MCF 10A (cell line): ENCODE measurements around the gene LYPD4. TPM values are rescaled to one million over a fixed set of nuclear protein-coding genes. Genes with fewer than 3 reads are reported as not detected.

Source experiments
- BruUV-seq: library from RNA; stranded (reverse); fragments of 400-500 nt; replicated peaks from 2 replicates; lab custom pipeline; 2021; lab: Mats Ljungman, UMichigan
- CTCF ChIA-PET: fragments of 300-600 bp; sonication (Branson Sonifier 250); formaldehyde crosslinking; extraction: SDS; loops from one replicate; lab custom pipeline; 2021; ENCODE audit warnings: antibody characterized with exemption, inconsistent platforms; lab: Yijun Ruan, JAX
- POLR2A ChIA-PET: fragments of 300-600, 350-650 bp; sonication (Branson Sonifier 250); formaldehyde crosslinking; extraction: SDS; loops from one replicate; lab custom pipeline; 2020; ENCODE audit warnings: antibody characterized with exemption, inconsistent platforms; lab: Yijun Ruan, JAX
- DNase-seq: peaks from one replicate; pipeline ENCODE4 v3.0.0-alpha.2; 2018; ENCODE audit not compliant: unreplicated experiment
- H3K27ac Mint-ChIP-seq: one replicate; pipeline ENCODE4 v1.8.0; 2022; ENCODE audit warnings: mild to moderate bottlenecking, low read depth, mixed read lengths; ENCODE audit not compliant: unreplicated experiment
- H3K27me3 Mint-ChIP-seq: one replicate; pipeline ENCODE4 v1.8.0; 2022; ENCODE audit warnings: mixed read lengths; ENCODE audit not compliant: insufficient read depth, unreplicated experiment
- H3K36me3 Mint-ChIP-seq: one replicate; pipeline ENCODE4 v1.8.0; 2022; ENCODE audit warnings: mild to moderate bottlenecking, moderate library complexity, mixed read lengths; ENCODE audit not compliant: insufficient read depth, unreplicated experiment
- H3K4me1 Mint-ChIP-seq: one replicate; pipeline ENCODE4 v1.8.0; 2022; ENCODE audit warnings: mixed read lengths; ENCODE audit not compliant: insufficient read depth, unreplicated experiment
- H3K4me3 Mint-ChIP-seq: one replicate; pipeline ENCODE4 v1.8.0; 2022; ENCODE audit warnings: mild to moderate bottlenecking, moderate library complexity, mixed read lengths; ENCODE audit not compliant: unreplicated experiment
- H3K9me3 Mint-ChIP-seq: one replicate; pipeline ENCODE4 v1.8.0; 2022; ENCODE audit warnings: mixed read lengths; ENCODE audit not compliant: unreplicated experiment
- CTCF ChIP-seq: fragments of 200-600 bp; IDR thresholded peaks from one replicate; pipeline ENCODE4 v1.8.0; 2022; ENCODE audit warnings: antibody characterized with exemption, mild to moderate bottlenecking; ENCODE audit not compliant: unreplicated experiment
- intact Hi-C: fragments of 100-400 bp; cut with micrococcal nuclease; formaldehyde crosslinking; loops from 2 replicates; pipeline ENCODE4 v1.14.1; 2022
- total RNA-seq: library from RNA; stranded (reverse); gene quantifications from 2 replicates; pipeline ENCODE4 v1.2.3, GENCODE V29; 2022

The LYPD4 gene
- total RNA-seq, 1 experiment from 2014 or later, result not detected

- Mint-ChIP-seq H3K9me3 (no peaks in the 10 kb centered on the region), H3K4me3 (peak within 1 kb of the TSS; percentile 77), H3K27ac (peak within 1 kb of the TSS; percentile 95), H3K36me3 (peaks cover 15% of the 10 kb centered on the region), H3K4me1 (peaks cover 24% of the 10 kb centered on the region), H3K27me3 (no peaks in the 10 kb centered on the region)
- intact Hi-C loops, result no loop called here
- POLR2A ChIA-PET, result interaction anchor here (0.6 to 9.8 kb wide), 10 partner anchors 9 to 194 kb away, joined by 3 to 125 read pairs (median 8); partner anchors contain the start of genes RABAC1, RPS19 and ZNF574
- peak; percentile 49 for DNase-seq
- BruUV-seq, result TSS peak; percentile 26
- CTCF ChIA-PET, result interaction anchor here (0.5 to 2.0 kb wide), 6 partner anchors 9 to 329 kb away, joined by 3 to 6 read pairs (median 4); no protein-coding TSS in a partner anchor
- no peak for TF ChIP-seq CTCF
Measured at GRCh38 chr19:41882568-41883462, 38.3 kb upstream of the LYPD4 start, which contains the start of gene ARHGEF1. ARHGEF1 (plus strand) TSS chr19:41883184; CDS start chr19:41888083, 4,899 bp downstream.

GRCh38 chr19:41880329-41880708 lies 35.8 kb upstream of the LYPD4 start:
- TF ChIP-seq CTCF, result no peak
- no peak for DNase-seq
- CTCF ChIA-PET, result interaction anchor here (0.5 to 0.8 kb wide), 2 partner anchors 12 to 72 kb away, joined by 3 to 6 read pairs; no protein-coding TSS in a partner anchor
- H3K9me3 Mint-ChIP-seq, result no peaks in the 10 kb centered on the region
- H3K27ac Mint-ChIP-seq, result no peak overlapping the region
- H3K4me1 Mint-ChIP-seq, result peaks cover 14% of the 10 kb centered on the region
- H3K36me3 Mint-ChIP-seq, result peaks cover 13% of the 10 kb centered on the region
- no peaks in the 10 kb centered on the region for H3K27me3 Mint-ChIP-seq
- H3K4me3 Mint-ChIP-seq, result no peak overlapping the region
- intact Hi-C loops, result no loop called here
- POLR2A ChIA-PET, result interaction anchor here (0.6 to 0.9 kb wide), 2 partner anchors 20 to 1386 kb away, joined by 3 read pairs; partner anchors contain the start of gene RPS19
- no TSS peak for BruUV-seq

DNA sequence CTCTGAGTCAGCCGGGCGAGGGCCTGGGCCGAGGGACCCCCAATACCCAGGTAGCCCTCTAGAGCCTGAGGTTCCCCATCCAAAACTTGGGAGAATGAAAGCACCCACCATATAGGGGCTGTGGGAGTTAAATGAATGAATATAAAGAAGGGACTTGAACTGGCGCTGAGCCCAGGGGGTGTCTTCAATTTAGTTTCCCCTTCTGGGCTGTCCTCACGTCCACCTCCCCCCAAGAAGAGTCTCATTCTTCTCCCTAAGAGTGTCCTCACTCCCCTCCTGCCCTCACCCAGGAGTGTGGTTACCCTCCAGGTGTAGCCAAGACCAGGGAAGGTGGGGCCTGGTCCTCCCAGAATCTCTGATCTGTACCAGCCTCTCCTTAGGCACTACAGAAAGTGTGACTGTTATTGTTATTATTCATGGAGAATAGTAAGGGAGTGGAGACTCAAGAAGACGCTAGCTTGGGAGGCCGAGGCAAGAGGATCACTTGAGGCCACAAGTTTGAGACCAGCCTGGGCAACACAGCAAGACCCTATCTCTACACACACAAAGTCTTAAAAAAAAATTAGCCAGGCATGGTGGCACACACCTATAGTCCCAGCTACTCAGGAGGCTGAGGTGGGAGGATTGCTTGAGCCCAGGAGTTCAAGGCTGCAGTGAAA lies 35.3 kb upstream of the LYPD4 start:
- no peak overlapping the region for H3K4me3 Mint-ChIP-seq

More for the DNA sequence above, 35.3 kb upstream of the LYPD4 start:
- peaks cover 9% of the 10 kb centered on the region for H3K4me1 Mint-ChIP-seq
- no peaks in the 10 kb centered on the region for H3K9me3 Mint-ChIP-seq
- intact Hi-C loops, result no loop called here
- peaks cover 18% of the 10 kb centered on the region for H3K36me3 Mint-ChIP-seq
- no peaks in the 10 kb centered on the region for H3K27me3 Mint-ChIP-seq
- ChIA-PET CTCF (no interaction called here), POLR2A (interaction anchor here (0.6 to 0.9 kb wide), 2 partner anchors 20 to 1386 kb away, joined by 3 read pairs; partner anchors contain the start of gene RPS19)
- DNase-seq, result no peak
- no peak for TF ChIP-seq CTCF
- BruUV-seq, result no TSS peak
- H3K27ac Mint-ChIP-seq, result no peak overlapping the region
